ENCODE results near the gene FGD3.

FGD3 gene

DNA sequence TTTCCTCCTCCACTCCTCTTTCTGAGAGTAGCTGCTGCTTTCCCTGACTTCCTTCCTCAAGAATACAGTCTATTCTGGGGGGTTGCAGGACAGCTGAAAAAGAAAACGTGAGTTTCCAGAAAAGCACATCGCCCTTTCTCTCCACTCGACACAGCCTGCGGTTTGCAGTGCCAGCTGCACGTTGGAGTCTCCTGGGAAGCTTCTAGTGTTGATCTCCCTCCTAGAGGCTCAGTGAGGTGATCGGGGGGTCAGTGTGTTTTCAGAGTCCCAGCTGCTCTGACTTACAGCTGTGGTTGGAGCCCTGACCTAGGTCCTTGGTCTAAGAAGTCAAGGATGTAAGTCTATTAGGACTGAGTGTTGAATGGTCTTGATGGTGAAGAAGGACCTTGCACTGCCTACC is 86.2 kb downstream of the FGD3 start:
- no peak for DNase-seq

DNA sequence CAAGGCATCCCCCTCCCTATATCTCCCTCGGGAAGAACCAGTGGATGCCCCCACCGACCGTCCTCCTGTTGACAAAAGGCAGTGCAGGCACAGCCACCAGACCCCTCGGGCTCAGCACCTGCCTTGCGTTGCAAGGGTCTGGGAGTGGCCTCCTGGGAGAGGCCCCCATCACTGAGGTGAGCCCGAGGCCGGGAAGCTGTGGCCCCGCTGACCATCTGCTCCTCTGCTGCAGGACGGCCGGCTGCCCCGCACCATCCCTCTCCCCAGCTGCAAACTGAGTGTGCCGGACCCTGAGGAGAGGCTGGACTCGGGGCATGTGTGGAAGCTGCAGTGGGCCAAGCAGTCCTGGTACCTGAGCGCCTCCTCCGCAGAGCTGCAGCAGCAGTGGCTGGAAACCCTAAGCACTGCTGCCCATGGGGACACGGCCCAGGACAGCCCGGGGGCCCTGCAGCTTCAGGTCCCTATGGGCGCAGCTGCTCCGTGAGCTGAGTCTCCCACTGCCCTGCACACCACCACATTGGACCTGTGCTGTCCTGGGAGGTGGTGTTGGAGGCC is 87.9 kb downstream of the FGD3 start:
- DNase-seq = no peak

DNA sequence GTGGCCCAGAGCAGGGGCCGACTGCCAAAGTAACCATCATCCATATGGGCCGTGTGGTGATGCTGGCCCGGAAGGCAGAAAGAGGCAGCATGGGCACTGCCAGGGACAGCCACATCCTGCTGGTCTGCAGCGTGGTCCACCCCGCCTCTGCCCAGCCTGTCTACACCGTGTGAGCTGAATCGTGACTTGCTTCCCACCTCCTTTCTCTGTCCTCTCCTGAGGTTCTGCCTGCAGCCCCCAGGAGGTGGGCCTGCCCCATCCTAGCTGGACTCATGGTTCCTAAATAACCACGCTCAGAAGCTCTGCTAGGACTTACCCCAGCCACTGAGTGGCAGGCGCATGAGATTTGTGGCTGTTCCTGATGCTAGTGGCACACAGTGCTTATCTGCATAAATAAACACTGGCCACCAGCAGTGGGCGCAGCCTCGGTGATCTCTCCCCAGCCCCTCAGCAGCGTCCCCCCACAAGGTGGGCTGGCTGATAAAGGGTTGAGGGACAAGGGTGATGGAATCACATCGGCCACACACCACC is 88.6 kb downstream of the FGD3 start:
- DNase-seq = no peak

DNA sequence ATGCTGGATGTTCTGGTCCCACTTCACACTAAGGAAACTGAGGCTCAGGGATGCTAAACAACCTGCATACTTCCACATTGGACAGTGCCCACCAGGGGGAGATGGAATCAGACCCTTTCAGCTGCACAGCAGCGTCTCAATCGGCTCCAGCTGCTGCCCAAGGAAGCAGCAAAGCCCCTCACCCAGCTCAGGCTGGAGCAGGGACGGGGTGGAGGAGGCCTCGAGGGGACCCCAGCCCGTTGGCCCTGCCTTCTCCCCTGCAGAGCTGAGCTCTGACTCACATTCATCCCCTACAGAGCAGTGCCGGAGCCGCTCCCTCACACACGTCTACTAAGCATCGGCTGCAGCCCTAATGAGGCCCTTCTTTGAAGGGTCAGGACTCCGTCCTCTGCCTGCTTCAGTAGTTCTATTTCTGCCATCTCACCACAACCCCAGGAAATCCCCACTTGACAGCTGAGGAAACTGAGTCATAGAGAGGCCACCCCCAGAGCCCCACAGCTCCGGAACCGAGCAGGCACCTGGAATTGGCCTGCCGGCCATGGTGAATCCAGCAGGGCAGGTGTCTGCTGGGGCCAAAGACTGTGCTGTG is 89.7 kb downstream of the FGD3 start:
- DNase-seq = no peak

GRCh38 chr9:93037476-93037971 is 90.2 kb downstream of the FGD3 start:
- DNase-seq = no peak

DNA sequence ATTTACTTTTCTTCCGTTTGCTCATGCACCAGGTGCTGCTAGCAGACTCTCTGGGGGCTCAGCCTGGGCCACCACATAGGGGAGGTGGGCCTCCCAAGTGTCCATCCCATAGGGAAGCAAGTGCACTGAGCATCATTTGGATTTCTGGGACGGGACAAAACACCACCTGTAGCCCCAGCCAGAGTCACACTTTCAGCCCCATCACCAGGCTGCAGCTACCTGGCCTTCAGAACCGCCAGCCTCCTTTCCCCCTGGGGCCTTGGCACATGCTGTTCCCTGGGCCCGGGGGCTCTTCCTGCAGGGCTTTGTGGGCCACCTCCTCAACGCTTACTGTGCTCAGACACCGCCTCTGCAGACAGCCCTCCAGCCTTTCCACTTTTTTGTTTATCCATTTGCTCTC is 91.6 kb downstream of the FGD3 start:
- DNase-seq = no peak

DNA sequence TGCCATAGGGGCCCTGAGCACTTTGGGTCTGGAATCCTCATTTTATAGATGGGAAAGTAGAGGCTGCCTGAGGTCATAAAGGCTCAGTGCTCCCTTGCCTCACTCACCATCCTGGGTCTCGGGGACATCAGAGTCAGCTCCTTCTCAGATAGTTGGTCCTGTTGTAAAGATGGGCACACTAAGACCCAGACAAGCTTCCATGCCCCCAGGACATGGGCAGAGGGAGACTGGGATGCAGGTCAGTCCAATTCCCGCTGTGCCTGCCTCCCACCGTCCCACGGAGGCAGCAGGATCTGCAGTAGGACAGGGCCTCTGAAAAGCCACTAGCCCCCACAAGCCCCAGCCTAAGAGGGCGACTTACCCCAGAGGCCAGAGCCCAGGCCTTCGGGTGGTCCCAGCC is 92.1 kb downstream of the FGD3 start:
- no peak for DNase-seq

DNA sequence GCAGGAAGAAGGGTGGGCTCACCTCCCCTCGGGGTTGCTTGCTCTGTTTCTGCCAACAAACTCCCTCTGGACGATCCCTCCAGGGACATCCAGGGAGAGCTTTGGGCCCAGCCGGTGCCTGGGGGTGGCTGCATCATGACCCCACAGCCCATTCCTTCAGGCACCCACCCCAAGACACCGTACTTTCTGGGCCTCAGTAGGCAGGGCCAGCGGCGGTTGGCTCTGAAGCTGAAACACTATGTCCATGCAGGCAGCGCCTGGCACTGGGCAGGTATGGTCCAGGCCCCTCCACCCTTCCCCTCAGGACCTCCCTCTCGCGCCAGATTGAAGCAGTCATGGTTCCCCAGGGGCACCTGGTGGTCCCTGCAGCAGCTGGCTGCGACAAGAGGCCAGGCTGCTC is 92.7 kb downstream of the FGD3 start:
- no peak for DNase-seq

GRCh38 chr9:93040409-93040808 is 93.1 kb downstream of the FGD3 start:
- no peak for DNase-seq

GRCh38 chr9:93041108-93041802 is 93.9 kb downstream of the FGD3 start:
- DNase-seq = no peak

DNA sequence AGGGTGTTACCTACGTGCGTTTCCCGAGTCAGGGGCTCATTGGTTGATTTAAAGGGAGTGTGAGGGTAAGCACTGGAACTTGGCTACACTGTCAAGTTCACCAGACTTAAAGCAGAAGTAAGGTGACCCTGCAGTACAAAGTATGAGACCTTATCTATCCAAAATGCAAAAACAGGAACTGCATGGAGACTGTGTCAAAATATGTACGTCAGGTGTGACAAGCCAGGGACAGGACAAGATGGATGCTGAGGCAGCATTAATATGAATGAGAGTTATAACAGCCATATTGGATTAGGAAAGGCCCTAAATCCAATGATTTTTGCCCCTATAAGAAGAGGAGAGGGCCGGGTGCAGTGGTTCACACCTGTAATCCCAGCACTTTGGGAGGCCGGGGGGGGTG is 95.8 kb downstream of the FGD3 start:
- no peak for DNase-seq

DNA sequence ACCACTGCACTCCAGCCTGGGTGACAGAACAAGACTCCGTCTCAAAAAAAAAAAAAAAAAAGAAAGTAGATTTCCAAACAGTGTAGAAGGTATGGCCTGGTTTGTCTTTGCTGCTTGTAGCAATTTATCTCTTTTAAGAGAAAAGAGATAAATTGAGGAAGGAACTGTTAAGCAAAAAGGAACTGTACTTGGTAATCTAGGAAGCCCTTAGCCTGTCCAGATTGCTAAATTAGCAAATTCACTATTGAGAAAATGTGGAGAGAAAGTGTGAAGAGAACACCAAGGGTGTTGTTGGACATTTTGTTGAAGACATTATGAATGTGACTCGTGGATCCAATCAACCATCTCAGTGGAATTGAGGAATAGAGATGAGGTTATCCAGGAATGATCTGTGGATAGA is 98.2 kb downstream of the FGD3 start:
- DNase-seq = no peak

DNA sequence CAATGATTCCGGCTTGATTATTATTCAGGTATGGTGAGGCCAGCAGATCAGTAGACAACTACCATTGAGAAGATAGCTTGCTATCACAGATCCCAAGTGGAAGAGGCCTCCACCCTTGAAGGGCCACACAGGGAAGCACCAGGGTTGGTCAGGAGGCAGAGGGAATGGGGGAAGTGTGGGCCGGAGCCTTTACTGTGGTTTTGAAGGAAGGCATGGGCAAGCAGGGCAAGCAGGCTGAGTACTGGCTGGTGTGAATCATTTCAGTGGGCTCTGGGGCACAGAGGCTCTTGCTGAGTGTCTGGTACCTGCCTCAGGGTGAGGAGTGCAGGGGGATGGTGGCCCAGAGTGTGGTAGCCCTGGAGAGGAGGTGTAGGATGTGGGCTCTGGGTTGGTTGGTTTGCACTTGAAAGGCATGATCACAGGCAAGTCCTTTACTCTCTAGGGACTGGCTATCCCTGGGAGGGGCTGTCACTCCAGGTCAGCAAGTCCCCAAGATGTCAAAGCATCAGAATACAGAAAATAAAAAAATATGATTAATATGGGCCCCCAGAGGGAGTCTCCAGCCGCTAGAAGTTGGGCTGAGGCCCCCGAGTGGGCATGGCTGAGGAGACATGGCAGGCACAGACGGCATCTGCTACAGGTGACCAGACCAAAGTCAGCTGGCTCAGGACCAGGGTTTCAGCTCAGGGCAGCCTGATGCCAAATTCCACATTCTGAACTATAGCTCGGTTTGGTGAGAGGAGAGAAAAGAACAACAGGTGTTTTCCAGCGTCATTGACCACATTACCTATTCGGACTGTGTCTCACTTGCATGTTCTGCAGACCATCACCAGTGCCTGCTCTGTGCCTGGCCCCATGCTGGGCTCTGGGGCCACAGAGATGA is 101.5 kb downstream of the FGD3 start:
- no peak for DNase-seq

DNA sequence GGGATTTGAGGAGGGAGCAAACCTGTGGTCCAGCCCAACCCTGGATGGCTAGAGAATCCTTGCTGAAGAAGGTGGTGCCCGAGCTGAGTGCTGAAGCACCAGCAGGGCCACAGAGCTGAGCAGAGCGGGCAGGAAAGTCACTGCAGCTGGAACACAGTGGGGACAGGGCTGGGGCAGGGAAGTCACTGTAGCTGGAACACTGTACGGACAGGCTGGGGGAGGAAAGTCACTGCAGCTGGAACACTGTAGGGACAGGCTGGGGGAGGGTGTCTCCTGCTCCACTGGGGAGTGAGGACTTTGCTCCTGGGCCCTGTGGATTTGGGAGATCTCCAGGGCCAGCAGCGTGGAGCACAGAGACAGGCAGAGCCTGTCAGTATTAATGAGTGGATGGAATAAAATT is 102.2 kb downstream of the FGD3 start:
- DNase-seq = no peak

GRCh38 chr9:93050231-93050630 is 102.9 kb downstream of the FGD3 start:
- DNase-seq = no peak

GRCh38 chr9:93051680-93052089 is 104.4 kb downstream of the FGD3 start:
- peak; percentile 19 for DNase-seq

DNA sequence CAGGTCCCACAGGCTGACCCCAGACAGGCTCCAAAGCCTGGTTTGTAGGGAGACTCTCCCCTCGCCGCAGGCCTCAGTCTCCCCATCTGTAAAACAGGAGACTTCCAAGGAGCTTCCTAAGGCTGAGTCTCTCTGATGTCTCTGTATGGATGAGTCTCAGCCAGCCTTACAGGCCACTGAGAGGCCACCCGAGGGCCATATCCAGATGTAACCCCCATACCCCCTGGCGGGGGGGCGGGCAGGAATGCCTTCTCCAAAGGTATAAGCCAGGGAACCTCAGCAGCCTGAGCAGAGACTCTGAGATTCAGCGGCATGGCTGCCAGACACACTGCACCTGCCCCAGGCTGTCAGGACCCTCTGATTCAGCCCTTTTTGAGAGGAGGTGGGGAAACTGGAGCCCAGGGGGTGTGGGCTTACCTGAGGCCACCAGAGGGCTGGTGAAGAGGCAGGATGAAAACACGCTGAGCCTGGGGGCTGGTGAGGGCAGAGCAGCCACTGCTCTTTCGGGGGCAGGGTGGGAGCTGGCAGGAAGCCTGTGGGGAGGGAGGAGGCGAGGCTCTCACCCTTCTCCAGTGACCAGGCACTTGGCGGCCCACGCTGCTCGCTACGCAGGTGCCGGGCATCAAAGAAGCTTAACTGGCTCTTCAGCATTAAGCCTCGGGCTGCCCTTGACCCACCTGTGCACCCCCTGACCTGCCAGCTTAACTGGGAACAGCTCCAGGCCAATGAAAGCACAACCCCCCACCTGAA is 105.6 kb downstream of the FGD3 start:
- no peak for DNase-seq

- DNase-seq = no peak
Measured at GRCh38 chr9:93053781-93054331, 106.5 kb downstream of the FGD3 start.

- DNase-seq = no peak
Measured at GRCh38 chr9:93054758-93055704, 107.7 kb downstream of the FGD3 start.

GRCh38 chr9:93057042-93057702 is 109.8 kb downstream of the FGD3 start:
- DNase-seq = no peak

All from HCEC 1CT (cell line).